NCI-H446 treated with DMSO at 0.1 percent for 48 hours (cell line): ENCODE data around the gene NFATC2IP.

Experiments
- DNase-seq: peaks from one replicate; lab custom pipeline; 2025; lab: John Stamatoyannopoulos, UW

The NFATC2IP gene

GRCh38 chr16:28950648-28951409, at the start of gene NFATC2IP:
NFATC2IP (plus strand) TSS chr16:28950937; CDS start chr16:28951012, 75 bp downstream.
- peak; percentile 99 for DNase-seq

- DNase-seq = no peak
Observed at GRCh38 chr16:28901862-28902261, 48.9 kb upstream of the NFATC2IP start.

- DNase-seq = no peak
Observed at GRCh38 chr16:28902909-28903308, 47.8 kb upstream of the NFATC2IP start.

DNA sequence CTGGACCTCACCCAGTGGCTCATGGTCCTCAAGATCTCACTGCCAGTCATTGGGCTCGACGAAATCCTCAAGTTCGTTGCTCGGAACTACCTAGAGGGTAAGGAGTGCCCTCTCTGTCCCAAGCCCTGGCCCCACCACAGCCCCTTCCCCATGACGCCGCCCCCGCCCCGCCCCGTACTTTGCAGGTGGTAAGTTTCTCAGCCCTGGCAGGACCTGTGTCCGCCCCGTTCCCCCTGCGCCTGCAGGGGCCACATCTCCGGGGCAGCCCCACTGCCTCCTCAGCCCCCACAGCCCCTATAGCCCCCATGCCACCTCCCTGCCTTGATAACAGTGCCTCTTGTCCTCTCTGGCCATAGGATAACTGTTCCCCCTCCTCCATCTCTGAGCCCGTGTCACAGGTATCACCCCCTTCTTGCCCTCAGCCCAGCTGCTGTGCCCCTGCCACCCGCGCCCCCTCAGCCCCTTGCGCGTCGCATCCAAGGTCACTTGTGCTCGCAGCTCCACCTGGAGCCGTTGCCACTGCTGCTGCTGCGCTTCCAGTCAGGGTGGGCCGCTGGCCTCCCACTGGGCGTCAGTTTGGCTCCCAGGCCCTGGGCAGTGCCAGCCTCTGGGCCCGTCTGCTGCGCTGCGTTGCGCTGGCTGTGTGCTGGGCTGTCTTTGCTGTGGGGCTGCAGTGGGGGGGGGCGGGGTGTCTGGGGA, 47.2 kb upstream of the NFATC2IP start:
- DNase-seq = no peak

GRCh38 chr16:28904363-28904762, 46.4 kb upstream of the NFATC2IP start:
- no peak for DNase-seq

DNA sequence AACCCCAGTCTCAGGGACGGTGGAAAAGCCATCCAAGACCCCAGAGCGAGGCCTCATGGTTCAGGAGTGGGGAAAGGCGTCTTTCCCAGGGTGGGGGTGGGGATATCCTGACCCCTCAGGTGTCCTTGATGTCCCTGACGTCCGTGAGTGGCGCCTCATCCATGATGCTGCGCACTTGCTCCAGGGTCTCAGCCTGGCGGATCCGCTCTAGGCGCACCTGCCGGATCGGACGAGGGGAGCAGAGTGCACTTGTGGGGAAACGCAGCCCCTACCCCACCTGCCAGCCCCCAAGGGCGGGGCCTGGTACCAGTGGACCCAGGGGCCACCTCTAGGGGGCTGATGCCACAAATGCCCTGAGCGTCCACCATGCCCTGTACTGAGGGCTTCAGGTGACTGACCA, 45.9 kb upstream of the NFATC2IP start:
- no peak for DNase-seq

DNA sequence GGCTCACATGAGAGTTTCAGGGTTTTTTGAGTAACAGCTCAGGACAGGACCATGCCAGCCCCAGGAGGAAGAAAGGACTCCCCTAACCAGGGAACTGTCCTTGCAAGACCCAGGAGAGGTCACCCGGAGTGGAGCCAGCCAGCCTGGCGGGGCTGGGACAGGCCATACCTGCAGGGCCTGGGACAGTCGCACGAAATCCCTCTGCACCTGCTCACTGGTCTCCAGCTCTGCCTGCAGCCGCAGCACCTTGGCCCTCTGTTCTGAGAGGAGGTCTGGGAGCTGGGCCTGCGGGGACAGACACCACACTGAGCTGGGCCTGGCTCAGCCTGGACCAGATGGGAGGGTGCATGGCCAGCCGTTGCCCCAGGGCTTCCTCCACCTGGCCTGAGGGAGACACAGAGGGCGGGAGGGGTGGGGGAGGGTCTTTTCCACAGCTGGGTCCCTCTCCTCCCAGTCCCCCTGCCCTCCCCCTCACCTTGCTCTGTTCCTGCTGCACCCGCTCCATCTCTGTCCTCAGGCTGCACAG, 45.4 kb upstream of the NFATC2IP start:
- no peak for DNase-seq

DNA sequence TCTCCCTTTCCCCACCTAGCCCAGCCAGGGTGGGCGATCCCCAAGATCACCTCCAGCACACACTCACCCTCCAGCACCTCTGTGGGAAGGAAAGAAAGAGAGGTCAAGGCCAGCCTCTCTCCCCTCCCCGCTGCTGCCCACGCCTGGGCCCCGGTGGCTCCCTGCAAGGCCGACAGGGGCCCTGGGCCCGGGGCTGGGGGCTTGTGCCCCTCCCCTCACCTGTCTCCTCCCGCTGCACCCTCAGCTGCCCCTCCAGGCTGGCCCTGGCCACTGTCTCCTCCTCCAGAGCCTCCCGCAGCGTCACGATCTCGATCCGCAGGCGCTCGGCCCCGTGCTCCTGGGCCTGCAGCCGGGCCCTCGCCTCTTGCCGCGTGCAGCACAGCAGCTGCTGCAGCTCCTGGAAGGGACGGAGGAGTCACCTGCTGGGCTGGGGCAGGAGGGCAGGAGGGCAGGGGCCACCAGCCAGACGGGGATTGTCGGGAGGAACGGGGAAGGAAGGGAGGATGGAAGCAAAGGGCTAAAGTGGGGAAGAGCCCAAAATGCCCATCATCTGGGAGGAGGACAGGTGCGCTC, 44.9 kb upstream of the NFATC2IP start:
- no peak for DNase-seq

GRCh38 chr16:28910086-28911031, 40.4 kb upstream of the NFATC2IP start:
- no peak for DNase-seq

- DNase-seq = no peak
Observed at GRCh38 chr16:28912558-28912957, 38.2 kb upstream of the NFATC2IP start.

GRCh38 chr16:28913946-28914724, 36.6 kb upstream of the NFATC2IP start:
- no peak for DNase-seq

GRCh38 chr16:28915181-28915580, 35.6 kb upstream of the NFATC2IP start:
- no peak for DNase-seq

DNA sequence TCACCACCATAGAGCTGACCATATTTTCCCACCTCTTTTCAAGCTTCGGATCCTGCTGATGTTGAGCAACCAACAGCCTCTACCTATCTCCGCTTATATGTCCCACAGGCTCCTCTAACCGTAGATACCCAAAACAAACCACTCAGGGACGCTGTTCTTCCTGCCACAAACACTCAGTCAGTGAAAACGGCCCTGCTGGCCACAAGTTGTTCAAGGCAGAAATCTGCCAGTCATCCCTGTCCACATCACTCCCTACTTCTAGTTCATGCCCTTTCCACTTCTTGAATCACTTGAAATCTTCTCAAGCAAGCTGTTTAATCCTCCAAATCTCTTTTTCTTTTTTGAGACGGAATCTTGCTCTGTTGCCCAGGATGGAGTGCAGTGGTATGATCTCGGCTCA, 33.6 kb upstream of the NFATC2IP start:
- no peak for DNase-seq

DNA sequence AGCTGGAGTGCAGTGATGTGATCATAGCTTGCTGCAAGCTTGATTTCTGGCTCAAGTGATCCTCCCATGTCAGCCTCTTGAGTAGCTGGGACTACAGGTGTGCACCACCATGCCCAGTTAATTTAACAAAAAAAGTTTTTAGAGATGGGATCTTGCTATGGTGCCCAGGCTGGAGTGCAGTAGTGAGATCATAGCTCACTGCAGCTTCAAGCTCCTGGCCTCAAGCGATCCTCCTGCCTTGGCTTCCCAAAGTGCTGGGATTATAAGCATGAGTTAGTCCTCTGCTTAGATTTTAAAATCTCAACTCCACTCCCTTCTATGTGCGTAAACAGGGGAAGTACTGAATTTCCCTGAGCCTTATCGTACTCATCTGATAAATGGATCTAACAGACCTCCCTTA, 32.0 kb upstream of the NFATC2IP start:
- DNase-seq = no peak

GRCh38 chr16:28923231-28923587, 27.5 kb upstream of the NFATC2IP start:
- DNase-seq = no peak

DNA sequence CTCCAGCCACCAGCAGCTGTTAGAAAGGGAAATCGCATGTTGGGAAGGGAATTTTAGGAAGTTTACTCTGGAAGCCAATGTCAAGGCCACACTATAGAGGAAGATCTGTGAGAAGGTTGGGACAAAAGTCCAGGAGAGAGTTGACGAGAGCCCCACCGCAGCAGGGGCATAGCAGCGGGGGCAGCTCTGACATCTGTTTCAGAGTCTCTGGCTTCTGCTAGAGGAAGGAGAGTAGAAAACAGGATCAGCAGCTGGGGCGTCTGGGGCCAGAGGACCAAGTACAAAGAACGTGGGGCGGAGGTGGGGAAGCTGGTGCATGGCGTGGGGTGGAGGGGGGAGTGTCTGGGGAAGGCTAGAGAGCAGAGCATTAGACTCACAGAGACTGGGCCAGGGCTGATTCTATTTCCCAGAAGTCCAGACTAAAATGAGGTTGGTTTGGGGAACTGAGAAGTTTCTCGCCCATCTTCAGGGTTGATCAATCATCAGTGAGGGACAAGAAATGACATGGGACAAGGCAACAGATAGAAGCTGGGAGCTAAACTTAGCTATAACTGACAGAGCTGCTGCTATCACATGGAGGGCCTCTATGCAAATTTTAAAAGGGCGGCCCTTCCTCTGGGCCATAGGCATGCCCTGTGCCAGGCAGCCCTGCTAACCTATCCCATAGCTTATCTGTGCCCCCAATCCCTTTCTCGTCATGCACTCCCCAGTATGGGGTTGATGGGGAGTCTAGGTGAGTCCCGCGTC, 26.9 kb upstream of the NFATC2IP start:
- no peak for DNase-seq

DNA sequence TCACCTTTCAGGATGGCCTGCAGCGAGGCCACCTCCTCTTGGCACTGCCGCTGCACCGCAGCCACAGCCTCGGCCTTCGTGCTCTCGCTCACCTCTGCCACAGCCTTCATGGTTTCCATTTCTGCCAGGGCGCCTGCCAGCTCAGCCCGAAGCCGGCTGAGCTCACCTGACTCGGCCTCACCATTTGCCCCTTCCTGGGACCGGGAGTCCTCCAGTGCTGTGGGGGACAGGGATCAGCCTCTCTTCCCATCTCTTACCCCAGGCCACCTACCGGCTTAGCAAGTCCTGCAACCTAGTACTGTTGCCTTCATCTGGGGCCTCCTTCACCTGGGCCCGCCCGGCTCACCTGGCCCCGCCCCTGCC, 26.4 kb upstream of the NFATC2IP start:
- DNase-seq = no peak

GRCh38 chr16:28924762-28925385, 25.9 kb upstream of the NFATC2IP start, which contains the start of gene RABEP2:
RABEP2 (minus strand) TSS chr16:28925238; CDS start chr16:28925163, 75 bp downstream.
- peak; percentile 63 for DNase-seq

- DNase-seq = no peak
Observed at GRCh38 chr16:28925386-28926228, 25.1 kb upstream of the NFATC2IP start.
